WTC11 (cell line): ENCODE measurements around the gene PKP2. TPM values are rescaled to one million over a fixed set of nuclear protein-coding genes. Genes with fewer than 3 reads are reported as not detected.

Experiments
- ATAC-seq: fragments of 200-7000 bp; cut with Tn5 transposase; 2 replicates; pipeline ENCODE4 v1.10.0; 2021; ENCODE audit warnings: mild to moderate bottlenecking, moderate library complexity
- Bru-seq: library from RNA; stranded (reverse); fragments of 400-500 nt; gene quantifications from one replicate; lab custom pipeline; 2021; lab: Mats Ljungman, UMichigan
- CTCF ChIA-PET: fragments of 300-600 bp; sonication (Branson Sonifier 250); formaldehyde crosslinking; loops from one replicate; lab custom pipeline; 2021; ENCODE audit warnings: antibody characterized with exemption; lab: Charles Lee
- POLR2A ChIA-PET: fragments of 350-600 bp; sonication (Branson Sonifier 250); formaldehyde crosslinking; loops from one replicate; lab custom pipeline; 2021; ENCODE audit warnings: antibody characterized with exemption; lab: Charles Lee
- DNase-seq: peaks from one replicate; pipeline ENCODE4 v3.0.0; 2021; ENCODE audit warnings: low spot score
- H3K27ac Mint-ChIP-seq: 2 replicates; pipeline ENCODE4 v1.8.0; 2021; ENCODE audit warnings: mixed read lengths
- H3K27me3 Mint-ChIP-seq: 2 replicates; pipeline ENCODE4 v1.8.0; 2021; ENCODE audit warnings: low read depth, mild to moderate bottlenecking, moderate library complexity, mixed read lengths
- H3K36me3 Mint-ChIP-seq: 2 replicates; pipeline ENCODE4 v1.8.0; 2021; ENCODE audit warnings: mixed read lengths
- H3K4me1 Mint-ChIP-seq: 2 replicates; pipeline ENCODE4 v1.8.0; 2022; ENCODE audit warnings: mixed read lengths
- H3K4me3 Mint-ChIP-seq: 2 replicates; pipeline ENCODE4 v1.8.0; 2021; ENCODE audit warnings: mild to moderate bottlenecking, moderate library complexity, mixed read lengths
- H3K9me3 Mint-ChIP-seq: 2 replicates; pipeline ENCODE4 v1.8.0; 2021; ENCODE audit warnings: mixed read lengths
- ATF6 ChIP-seq: sonication (generic); formaldehyde crosslinking; IDR thresholded peaks from 2 replicates; pipeline ENCODE4 v1.8.1; 2023; ENCODE audit warnings: mild to moderate bottlenecking, missing genetic modification reagents
- CREB1 ChIP-seq: sonication (generic); formaldehyde crosslinking; IDR thresholded peaks from 2 replicates; pipeline ENCODE4 v1.8.0; 2023; ENCODE audit warnings: mild to moderate bottlenecking, missing genetic modification reagents
- CREM ChIP-seq: sonication (generic); formaldehyde crosslinking; IDR thresholded peaks from 2 replicates; pipeline ENCODE4 v1.8.1; 2022; ENCODE audit warnings: mild to moderate bottlenecking, missing genetic modification reagents, moderate library complexity
- FOXK1 ChIP-seq: sonication (generic); formaldehyde crosslinking; IDR thresholded peaks from 2 replicates; pipeline ENCODE4 v1.8.0; 2022; ENCODE audit warnings: mild to moderate bottlenecking, moderate library complexity, missing genetic modification reagents
- FOXP1 ChIP-seq: sonication (generic); formaldehyde crosslinking; IDR thresholded peaks from 2 replicates; pipeline ENCODE4 v1.8.0; 2022; ENCODE audit warnings: missing genetic modification reagents, mild to moderate bottlenecking, moderate library complexity, borderline replicate concordance
- GABPB1 ChIP-seq: sonication (generic); formaldehyde crosslinking; IDR thresholded peaks from 2 replicates; pipeline ENCODE4 v1.8.1; 2023; ENCODE audit warnings: mild to moderate bottlenecking, missing genetic modification reagents
- GRHL2 ChIP-seq: fragments of 250-450 bp; sonication (Bioruptor Pico); IDR thresholded peaks from 2 replicates; pipeline ENCODE4 v1.8.0; 2022; ENCODE audit warnings: mild to moderate bottlenecking, moderate library complexity; ENCODE audit not compliant: insufficient replicate concordance, severe bottlenecking
- GTF2I ChIP-seq: fragments of 250-450 bp; sonication (Bioruptor Pico); conservative IDR thresholded peaks from 2 replicates; pipeline ENCODE4 v1.4.0; 2021; ENCODE audit warnings: mild to moderate bottlenecking
- IRF2 ChIP-seq: sonication (generic); formaldehyde crosslinking; IDR thresholded peaks from 2 replicates; pipeline ENCODE4 v1.8.0; 2022; ENCODE audit warnings: low read depth, missing genetic modification reagents, borderline replicate concordance
- JUN ChIP-seq: sonication (generic); formaldehyde crosslinking; IDR thresholded peaks from 2 replicates; pipeline ENCODE4 v1.8.0; 2023; ENCODE audit warnings: mild to moderate bottlenecking, missing genetic modification reagents
- KAT7 ChIP-seq: sonication (generic); formaldehyde crosslinking; IDR thresholded peaks from 2 replicates; pipeline ENCODE4 v1.8.1; 2023; ENCODE audit warnings: missing genetic modification reagents, mild to moderate bottlenecking, borderline replicate concordance
- MLX ChIP-seq: sonication (generic); formaldehyde crosslinking; IDR thresholded peaks from 2 replicates; pipeline ENCODE4 v1.8.1; 2023; ENCODE audit warnings: mild to moderate bottlenecking, missing genetic modification reagents, moderate library complexity
- PREB ChIP-seq: sonication (generic); formaldehyde crosslinking; IDR thresholded peaks from 2 replicates; pipeline ENCODE4 v1.8.1; 2022; ENCODE audit warnings: mild to moderate bottlenecking, missing genetic modification reagents, moderate library complexity, borderline replicate concordance
- RELA ChIP-seq: sonication (generic); formaldehyde crosslinking; IDR thresholded peaks from 2 replicates; pipeline ENCODE4 v1.8.1; 2022; ENCODE audit warnings: missing genetic modification reagents, mild to moderate bottlenecking, borderline replicate concordance
- SP1 ChIP-seq: sonication (generic); formaldehyde crosslinking; conservative IDR thresholded peaks from 2 replicates; pipeline ENCODE4 v1.8.1; 2022; ENCODE audit warnings: missing genetic modification reagents
- TEAD1 ChIP-seq: sonication (generic); formaldehyde crosslinking; IDR thresholded peaks from 2 replicates; pipeline ENCODE4 v1.8.0; 2022; ENCODE audit warnings: mild to moderate bottlenecking, missing genetic modification reagents
- ZBTB21 ChIP-seq: sonication (generic); formaldehyde crosslinking; IDR thresholded peaks from 2 replicates; pipeline ENCODE4 v1.8.1; 2023; ENCODE audit warnings: mild to moderate bottlenecking, missing genetic modification reagents, borderline replicate concordance
- ZNF219 ChIP-seq: sonication (generic); formaldehyde crosslinking; IDR thresholded peaks from 2 replicates; pipeline ENCODE4 v1.8.0; 2023; ENCODE audit warnings: missing genetic modification reagents, mild to moderate bottlenecking, borderline replicate concordance
- ZNF263 ChIP-seq: sonication (generic); formaldehyde crosslinking; IDR thresholded peaks from 2 replicates; pipeline ENCODE4 v1.8.1; 2022; ENCODE audit warnings: low read depth, mild to moderate bottlenecking, moderate library complexity, missing genetic modification reagents
- ZNF396 ChIP-seq: fragments of 250-450 bp; sonication (Bioruptor Pico); IDR thresholded peaks from 2 replicates; pipeline ENCODE4 v1.8.0; 2021; ENCODE audit warnings: mild to moderate bottlenecking, moderate library complexity, borderline replicate concordance
- ZNF416 ChIP-seq: fragments of 250-450 bp; sonication (Bioruptor Pico); IDR thresholded peaks from 2 replicates; pipeline ENCODE4 v1.9.0; 2021; ENCODE audit warnings: mild to moderate bottlenecking, inconsistent platforms
- ZSCAN18 ChIP-seq: fragments of 250-450 bp; sonication (Bioruptor Pico); IDR thresholded peaks from 2 replicates; pipeline ENCODE4 v2.1.2; 2022; ENCODE audit warnings: mild to moderate bottlenecking, moderate library complexity
- long read RNA-seq, 3 experiments: library from RNA in 1 of 3; library from capped mRNA in 1 of 3; library from polyadenylated mRNA in 1 of 3; unstranded in 2 of 3; stranded (forward) in 1 of 3; transcript quantifications; one replicate each; pipeline ENCODE4 v2.0.0, GENCODE V29; 2021
- total RNA-seq: library from RNA; stranded (reverse); gene quantifications from 3 replicates; pipeline ENCODE4 v1.2.3, GENCODE V29; 2021
- TF ChIP-seq, protein P1 (sequence below): sonication (generic); formaldehyde crosslinking; IDR thresholded peaks from 2 replicates; pipeline ENCODE4 v1.8.1; 2022; ENCODE audit warnings: low read depth, missing genetic modification reagents, borderline replicate concordance
- TF ChIP-seq, protein P2 (sequence below): sonication (generic); formaldehyde crosslinking; IDR thresholded peaks from 2 replicates; pipeline ENCODE4 v1.8.0; 2022; ENCODE audit warnings: mild to moderate bottlenecking, missing genetic modification reagents
- TF ChIP-seq, protein P3 (sequence below): sonication (generic); formaldehyde crosslinking; IDR thresholded peaks from 2 replicates; pipeline ENCODE4 v1.8.0; 2022; ENCODE audit warnings: mild to moderate bottlenecking, missing genetic modification reagents

PKP2 gene
- 21.7 to 22.0 TPM (median 21.9 TPM) in 3 replicates for total RNA-seq
- percentile 73 among the genes with signal in this experiment for Bru-seq, nascent RNA
- long read RNA-seq, experiment 1, full-length matches to known transcripts = 140 of 169 reads
- long read RNA-seq, experiment 1, partial matches to known transcripts = 20 of 169 reads
- long read RNA-seq, experiment 1, other reads (novel, unspliced or antisense) = 9 of 169 reads
- long read RNA-seq, experiment 2, full-length matches to known transcripts = 9 of 19 reads
- long read RNA-seq, experiment 2, partial matches to known transcripts = 3 of 19 reads
- long read RNA-seq, experiment 2, other reads (novel, unspliced or antisense) = 7 of 19 reads
- long read RNA-seq, experiment 3, full-length matches to known transcripts = 8 of 12 reads
- long read RNA-seq, experiment 3, partial matches to known transcripts = 1 of 12 reads
- long read RNA-seq, experiment 3, other reads (novel, unspliced or antisense) = 3 of 12 reads

DNA sequence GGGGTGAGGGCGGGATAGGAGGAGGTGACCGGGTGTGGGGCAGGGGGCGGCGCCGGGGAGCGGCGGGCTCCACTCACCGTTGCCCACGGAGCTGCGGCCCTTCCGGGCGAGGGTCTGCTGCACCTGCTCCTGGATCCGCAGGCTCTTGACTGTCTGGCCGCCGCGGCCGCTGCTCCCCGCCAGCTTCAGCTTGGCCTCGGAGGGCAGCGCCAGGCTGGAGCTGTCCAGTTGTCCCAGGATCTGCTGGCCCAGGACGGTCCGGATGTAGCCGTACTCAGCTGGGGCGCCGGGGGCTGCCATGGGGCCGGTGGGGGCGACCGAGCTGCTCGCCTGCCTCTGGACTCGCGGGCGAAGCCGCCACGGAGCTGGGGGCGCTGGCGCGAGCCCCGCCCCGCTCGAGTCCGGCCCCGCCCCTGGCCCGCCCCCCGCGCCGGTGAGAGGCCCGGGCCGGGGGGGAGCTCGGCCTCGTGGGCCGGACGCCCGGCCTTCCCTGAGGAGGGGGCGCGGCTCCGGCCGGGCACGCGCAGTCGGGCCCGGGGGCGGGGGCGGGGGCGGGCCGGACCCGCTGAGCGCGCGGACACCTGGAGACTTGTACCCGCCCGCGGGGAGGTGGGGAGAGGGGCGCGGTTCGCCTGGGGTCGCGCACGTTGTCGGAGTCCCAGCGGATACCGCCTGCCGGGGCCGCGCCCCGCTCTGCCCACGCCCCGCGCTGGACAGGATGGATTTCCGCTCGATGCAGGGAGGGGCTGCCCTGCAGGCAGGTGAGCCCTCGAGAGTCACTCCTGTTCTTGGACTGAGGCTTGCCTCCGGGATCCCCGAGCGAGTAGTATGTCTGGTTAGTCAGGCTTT, at the start of gene PKP2:
Gene PKP2, minus strand, starts transcription at position 346 of the 849 bp plus-strand sequence. Its CDS starts 46 bp downstream, at position 300.
- Mint-ChIP-seq H3K4me1 (peaks cover 52% of the 10 kb centered on the region), H3K4me3 (peak within 1 kb of the TSS; percentile 94), H3K36me3 (no peaks in the 10 kb centered on the region), H3K27ac (peak within 1 kb of the TSS; percentile 95), H3K27me3 (peaks cover 10% of the 10 kb centered on the region), H3K9me3 (no peaks in the 10 kb centered on the region)
- ChIA-PET POLR2A (interaction anchor here (0.5 to 1.2 kb wide), 5 partner anchors 23 to 244 kb away, joined by 3 to 14 read pairs (median 4); partner anchors contain the start of gene YARS2), CTCF (interaction anchor here (1.0 to 2.5 kb wide), 3 partner anchors 10 to 141 kb away, joined by 3 to 29 read pairs (median 5); partner anchors contain the start of gene YARS2)
- ATAC-seq = peak; percentile 74
- peak; percentile 85 for DNase-seq
- TF ChIP-seq ZNF263 = no peak
- TF ChIP-seq, protein P1, sequence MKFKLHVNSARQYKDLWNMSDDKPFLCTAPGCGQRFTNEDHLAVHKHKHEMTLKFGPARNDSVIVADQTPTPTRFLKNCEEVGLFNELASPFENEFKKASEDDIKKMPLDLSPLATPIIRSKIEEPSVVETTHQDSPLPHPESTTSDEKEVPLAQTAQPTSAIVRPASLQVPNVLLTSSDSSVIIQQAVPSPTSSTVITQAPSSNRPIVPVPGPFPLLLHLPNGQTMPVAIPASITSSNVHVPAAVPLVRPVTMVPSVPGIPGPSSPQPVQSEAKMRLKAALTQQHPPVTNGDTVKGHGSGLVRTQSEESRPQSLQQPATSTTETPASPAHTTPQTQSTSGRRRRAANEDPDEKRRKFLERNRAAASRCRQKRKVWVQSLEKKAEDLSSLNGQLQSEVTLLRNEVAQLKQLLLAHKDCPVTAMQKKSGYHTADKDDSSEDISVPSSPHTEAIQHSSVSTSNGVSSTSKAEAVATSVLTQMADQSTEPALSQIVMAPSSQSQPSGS = no peak
- TF ChIP-seq JUN (CRISPR knock-in tag) = no peak
- peak; percentile 72 for TF ChIP-seq SP1 (CRISPR knock-in tag)
- no peak for TF ChIP-seq PREB (CRISPR knock-in tag)
- TF ChIP-seq ATF6 (CRISPR knock-in tag) = no peak
- no peak for TF ChIP-seq ZNF219 (CRISPR knock-in tag)
- TF ChIP-seq, protein P2, sequence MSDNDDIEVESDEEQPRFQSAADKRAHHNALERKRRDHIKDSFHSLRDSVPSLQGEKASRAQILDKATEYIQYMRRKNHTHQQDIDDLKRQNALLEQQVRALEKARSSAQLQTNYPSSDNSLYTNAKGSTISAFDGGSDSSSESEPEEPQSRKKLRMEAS (CRISPR knock-in tag) = peak; percentile 47; the same call in 1 of the 2 replicates
- no peak for TF ChIP-seq ZNF416 (CRISPR knock-in tag)
- peak; percentile 22; the same call in 1 of the 2 replicates for TF ChIP-seq FOXK1
- TF ChIP-seq IRF2 (CRISPR knock-in tag) = no peak
- TF ChIP-seq TEAD1 (CRISPR knock-in tag) = 0 out of 2 replicates have a peak, but pooled peaks have one; percentile 21
- TF ChIP-seq ZBTB21 (CRISPR knock-in tag) = no peak
- 0 out of 2 replicates have a peak, but pooled peaks have one; percentile 17 for TF ChIP-seq FOXP1
- TF ChIP-seq KAT7 (CRISPR knock-in tag) = no peak
- TF ChIP-seq GABPB1 = no peak
- TF ChIP-seq RELA (CRISPR knock-in tag) = no peak
- TF ChIP-seq CREB1 (CRISPR knock-in tag) = no peak
- no peak for TF ChIP-seq ZSCAN18 (CRISPR knock-in tag)
- TF ChIP-seq GRHL2 (CRISPR knock-in tag) = no peak
- TF ChIP-seq GTF2I (CRISPR knock-in tag) = no peak
- TF ChIP-seq MLX (CRISPR knock-in tag) = no peak
- TF ChIP-seq CREM = no peak
- TF ChIP-seq, protein P3, sequence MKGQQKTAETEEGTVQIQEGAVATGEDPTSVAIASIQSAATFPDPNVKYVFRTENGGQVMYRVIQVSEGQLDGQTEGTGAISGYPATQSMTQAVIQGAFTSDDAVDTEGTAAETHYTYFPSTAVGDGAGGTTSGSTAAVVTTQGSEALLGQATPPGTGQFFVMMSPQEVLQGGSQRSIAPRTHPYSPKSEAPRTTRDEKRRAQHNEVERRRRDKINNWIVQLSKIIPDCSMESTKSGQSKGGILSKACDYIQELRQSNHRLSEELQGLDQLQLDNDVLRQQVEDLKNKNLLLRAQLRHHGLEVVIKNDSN (CRISPR knock-in tag) = peak; percentile 24; the same call in 1 of the 2 replicates
- TF ChIP-seq ZNF396 (CRISPR knock-in tag) = no peak
